Activated naive CD4-positive, alpha-beta T cell treated with anti-CD3 and anti-CD28 coated beads, Interleukin-2, amount 50 U/mL, for 16 hours (primary cell): ENCODE measurements around the gene RCN2.
"Not testable (repeated sequence)": the region's sequence is repeated elsewhere in the genome, so short reads cannot be mapped to it uniquely, and the experiment has no call there.

Source experiments
- DNase-seq: peaks from one replicate; pipeline ENCODE4 v3.0.0-alpha.2; 2020

Gene RCN2

DNA sequence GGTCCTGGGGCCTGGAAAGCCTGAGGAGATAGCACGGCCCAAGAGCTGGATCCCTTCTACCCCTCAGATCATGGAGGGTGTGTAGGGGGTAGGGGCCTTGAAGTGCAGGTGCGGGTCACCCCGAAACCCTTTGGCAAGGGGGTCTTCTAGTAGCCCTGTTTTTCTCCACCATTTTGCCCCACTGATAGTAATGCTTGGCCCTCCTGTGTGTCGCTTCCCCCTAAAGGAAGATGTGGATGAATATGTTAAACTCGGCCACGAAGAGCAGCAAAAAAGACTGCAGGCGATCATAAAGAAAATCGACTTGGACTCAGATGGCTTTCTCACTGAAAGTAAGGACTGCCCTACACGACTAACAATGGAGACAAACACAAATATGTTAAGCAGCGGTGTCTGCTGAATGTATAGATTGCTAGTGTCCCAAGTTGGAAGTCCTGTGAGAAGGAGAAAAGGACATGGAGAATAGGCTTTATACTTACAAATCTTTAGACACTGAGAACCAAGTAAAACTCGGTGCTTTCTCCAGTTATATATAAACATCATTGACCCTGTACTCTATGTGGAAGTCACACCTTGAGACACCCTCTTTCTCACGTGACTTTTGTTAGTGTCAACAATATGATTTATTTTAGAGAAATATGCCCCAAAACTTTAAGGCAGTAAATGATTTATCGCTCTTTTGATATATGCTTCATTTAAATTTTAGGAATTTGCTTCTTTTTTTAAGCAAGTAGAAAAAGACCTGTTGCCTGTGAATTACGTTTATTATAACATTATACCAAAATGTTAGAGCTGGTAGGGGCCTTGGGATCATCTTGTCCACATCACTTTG is 802 bp downstream of the RCN2 start:
- DNase-seq = no peak

DNA sequence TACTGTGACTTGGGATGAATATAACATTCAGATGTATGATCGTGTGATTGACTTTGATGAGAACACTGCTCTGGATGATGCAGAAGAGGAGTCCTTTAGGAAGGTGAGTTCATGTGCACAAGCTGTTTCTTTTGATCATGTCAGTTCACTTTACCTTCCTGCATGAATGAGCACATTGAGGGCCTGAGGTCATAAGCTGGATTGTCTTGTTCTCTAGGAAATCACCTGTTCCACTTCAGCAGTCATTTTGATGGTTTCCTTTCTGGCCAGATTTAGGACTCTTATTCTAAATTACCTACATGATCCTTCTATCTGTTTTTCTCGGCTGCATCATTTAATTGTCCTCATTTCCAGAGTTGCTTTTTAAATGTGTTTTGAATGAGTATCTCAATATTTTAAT is 4.1 kb downstream of the RCN2 start:
- DNase-seq = no peak

DNA sequence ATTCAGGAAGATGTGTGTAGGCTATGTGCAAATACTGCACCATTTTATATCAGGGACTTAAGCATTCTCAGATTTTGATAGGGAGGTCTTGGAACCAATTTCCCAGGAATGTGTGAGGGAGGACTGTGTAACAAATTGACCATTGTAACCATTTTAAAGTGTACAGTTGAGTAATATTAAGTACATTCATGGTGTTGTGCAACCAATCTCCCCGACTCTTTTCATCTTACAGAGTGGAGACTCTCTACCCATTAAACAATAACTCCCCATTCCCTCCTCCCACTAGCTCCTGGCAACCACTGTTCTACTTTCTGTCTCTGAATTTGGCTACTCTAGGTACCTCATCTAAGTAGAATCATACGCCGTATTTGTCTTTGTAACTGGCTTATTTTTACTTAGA is 5.1 kb downstream of the RCN2 start:
- no peak for DNase-seq

DNA sequence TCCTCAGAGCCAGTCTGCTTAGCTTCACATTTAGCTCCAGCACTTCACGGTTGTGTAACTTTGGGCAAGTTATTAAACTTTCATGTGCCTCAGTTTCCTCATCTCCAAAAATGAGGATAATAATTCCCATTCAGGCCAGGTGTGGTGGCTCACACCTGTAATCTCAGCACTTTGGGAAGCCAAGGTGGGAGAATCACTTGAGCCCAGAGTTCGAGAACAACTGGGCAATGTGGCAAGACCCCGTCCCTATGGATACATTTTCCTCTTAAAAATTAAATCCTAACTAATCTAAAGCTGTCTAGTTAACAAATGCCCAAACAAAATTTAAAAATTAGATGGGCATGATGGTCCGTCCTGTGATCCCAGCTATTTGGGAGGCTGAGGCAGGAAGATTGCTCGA is 7.2 kb downstream of the RCN2 start:
- DNase-seq = no peak

- no peak for DNase-seq
Measured at GRCh38 chr15:76939715-76940114, 8.2 kb downstream of the RCN2 start.

- no peak for DNase-seq
Measured at GRCh38 chr15:76941636-76942035, 10.1 kb downstream of the RCN2 start.

DNA sequence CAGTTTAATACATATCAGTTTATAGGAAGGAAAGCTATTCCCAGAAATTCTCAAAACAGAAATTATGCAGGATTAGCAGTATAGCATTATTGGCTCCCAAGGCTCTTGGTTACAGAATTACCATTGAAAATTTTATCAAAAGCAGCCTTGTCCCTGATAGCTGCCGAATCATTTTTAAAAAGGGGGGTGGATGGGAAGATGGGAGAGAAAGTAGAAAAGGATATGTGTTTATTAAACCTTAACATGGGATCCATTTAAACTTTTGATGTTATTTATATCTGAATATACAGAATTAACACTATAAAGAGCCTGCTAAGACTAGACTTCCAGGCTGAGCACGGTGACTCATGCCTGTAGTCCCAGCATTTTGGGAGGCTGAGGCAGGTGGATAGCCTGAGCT is 10.8 kb downstream of the RCN2 start:
- DNase-seq = no peak

DNA sequence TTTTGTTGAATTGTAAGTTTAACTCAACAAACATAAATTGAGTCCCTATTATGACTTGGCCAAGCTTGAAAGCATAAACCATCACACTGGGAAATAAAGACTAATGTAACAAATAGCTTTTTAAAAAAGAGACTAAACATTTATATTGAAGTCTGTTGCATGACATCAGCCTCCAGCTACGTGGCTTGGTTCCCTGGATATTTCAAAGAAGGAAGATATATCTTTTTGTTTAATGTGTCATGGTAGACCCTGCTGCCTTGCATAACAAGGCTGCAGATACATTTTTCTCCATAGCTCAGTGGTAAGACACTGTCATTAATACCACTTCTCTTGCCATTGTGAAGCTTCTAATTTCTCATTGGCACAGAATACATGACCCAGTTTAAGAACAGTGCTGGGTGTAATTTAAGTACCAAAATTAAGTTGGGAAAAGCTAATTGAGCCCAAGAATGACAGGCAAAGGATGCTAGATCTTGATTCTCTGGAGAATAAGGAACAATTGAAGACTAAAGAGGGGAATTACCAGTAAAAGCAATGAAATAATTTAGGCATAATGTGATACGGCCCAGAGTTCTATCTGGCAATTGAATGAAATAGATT is 14.0 kb downstream of the RCN2 start:
- no peak for DNase-seq

GRCh38 chr15:76947454-76947853 is 15.9 kb downstream of the RCN2 start:
- no peak for DNase-seq

GRCh38 chr15:76951220-76951619 is 19.7 kb downstream of the RCN2 start:
- no peak for DNase-seq

GRCh38 chr15:76953913-76954312 is 22.4 kb downstream of the RCN2 start:
- no peak for DNase-seq

DNA sequence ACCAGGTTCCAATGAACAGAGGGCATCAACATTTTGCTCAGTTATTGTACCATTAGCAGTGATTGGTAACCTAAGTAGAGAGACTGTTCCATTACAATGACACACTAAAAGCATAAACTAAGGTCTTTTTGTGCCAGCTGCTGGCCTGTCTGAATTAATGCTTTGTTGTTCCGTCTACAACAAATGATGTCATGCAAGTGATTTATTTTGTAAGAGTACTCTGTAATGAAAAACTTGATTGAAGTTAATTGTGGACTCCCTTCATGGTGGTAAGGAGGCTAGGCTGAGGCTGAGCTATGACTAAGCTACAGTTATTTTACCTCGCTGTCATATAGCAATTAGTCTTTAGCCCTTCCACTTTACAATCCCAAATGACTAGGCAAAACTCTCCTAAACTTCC is 23.2 kb downstream of the RCN2 start:
- DNase-seq = no peak

DNA sequence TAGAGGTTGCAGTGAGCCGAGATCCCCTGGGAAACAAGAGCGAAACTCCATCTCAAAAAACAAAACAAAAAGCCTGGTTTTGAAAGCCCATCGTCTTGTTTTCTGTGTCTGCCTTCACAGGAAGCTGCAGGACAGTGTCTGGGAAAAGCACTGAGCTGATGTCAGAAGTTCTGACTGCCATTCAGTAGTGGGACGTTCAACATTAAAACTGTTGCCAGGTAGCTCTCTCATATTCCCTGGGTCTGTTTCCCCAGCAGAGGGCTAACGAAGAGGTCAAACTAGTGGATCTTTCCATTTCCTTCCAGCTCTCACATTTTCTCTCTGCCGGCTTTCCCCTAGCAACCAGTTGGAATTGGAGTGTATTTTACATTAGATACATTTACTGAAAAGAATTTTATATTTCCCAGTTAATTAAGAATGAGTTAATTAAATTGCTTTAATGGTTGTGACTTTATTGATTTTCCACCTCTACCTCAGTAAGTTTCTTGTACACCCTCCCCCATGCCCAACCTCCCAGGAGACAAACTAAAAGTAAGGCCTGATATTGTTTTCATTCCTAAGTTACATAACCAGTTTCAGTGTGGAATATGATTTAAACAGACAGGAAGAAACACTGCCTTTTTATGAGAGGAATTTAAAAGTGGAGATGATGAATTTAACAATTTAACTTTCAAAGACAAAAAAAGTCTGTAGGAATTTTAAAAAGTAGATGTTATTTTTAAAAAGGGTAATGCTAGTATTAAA is 29.9 kb downstream of the RCN2 start:
- no peak for DNase-seq

GRCh38 chr15:76962337-76963013 is 30.9 kb downstream of the RCN2 start:
- DNase-seq = no peak

GRCh38 chr15:76963596-76963995 is 32.0 kb downstream of the RCN2 start:
- DNase-seq = no peak

DNA sequence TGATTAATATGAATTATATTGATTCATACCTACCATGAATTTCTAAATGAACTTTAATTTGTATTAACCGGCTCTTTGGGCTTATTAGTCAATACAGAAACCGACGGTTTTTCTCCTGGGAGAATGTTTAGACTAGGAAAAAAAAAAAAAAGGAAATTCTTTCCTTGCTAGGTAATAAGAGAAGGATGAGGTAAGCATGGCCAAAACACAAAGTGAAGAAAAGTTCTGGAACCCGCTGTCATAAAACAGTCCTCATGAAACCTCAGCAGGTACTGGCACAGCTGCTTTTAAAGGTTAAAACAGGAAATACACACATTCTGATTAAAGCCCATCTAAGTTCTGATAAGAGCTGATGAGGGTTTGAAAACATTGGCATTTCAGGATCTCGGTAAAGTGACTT is 32.6 kb downstream of the RCN2 start:
- DNase-seq = no peak

DNA sequence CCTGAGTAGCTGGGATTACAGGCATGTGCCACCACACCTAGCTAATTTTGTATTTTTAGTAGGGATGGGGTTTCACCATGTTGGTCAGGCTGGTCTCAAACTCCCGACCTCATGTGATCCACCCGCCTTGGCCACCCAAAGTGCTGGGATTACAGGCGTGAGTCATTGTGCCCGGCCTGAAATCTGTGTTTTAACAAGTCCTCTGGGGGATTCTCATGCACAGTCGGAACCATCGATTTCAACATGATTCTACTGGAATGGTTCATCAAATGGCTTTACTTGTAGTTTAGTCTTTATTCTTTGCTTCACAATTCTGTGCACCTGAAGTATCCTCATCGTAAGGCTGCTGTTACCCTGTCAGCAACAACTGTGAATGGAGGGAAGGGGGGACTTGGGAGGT is 34.5 kb downstream of the RCN2 start:
- DNase-seq = not testable (repeated sequence)

DNA sequence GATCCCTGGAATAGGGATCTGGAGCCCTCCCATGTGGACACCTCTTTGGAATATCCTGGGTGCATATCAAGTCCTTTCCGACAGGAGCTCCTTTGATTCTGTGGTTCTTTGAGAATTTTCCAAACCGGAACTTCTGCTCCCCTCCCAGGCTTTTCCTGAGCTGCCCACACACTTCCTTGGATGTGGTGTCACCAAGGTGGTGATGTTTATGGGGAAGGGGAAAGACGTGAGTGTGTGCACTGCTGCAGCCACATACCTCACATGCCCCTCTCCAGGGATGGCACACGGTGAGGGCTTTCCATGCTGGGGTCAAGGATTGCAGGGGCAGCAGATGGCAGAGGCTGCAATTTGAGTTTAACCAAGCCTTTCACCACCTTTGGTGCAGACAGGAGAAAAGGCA is 35.5 kb downstream of the RCN2 start:
- DNase-seq = no peak

GRCh38 chr15:76968306-76968705 is 36.8 kb downstream of the RCN2 start:
- DNase-seq = no peak

DNA sequence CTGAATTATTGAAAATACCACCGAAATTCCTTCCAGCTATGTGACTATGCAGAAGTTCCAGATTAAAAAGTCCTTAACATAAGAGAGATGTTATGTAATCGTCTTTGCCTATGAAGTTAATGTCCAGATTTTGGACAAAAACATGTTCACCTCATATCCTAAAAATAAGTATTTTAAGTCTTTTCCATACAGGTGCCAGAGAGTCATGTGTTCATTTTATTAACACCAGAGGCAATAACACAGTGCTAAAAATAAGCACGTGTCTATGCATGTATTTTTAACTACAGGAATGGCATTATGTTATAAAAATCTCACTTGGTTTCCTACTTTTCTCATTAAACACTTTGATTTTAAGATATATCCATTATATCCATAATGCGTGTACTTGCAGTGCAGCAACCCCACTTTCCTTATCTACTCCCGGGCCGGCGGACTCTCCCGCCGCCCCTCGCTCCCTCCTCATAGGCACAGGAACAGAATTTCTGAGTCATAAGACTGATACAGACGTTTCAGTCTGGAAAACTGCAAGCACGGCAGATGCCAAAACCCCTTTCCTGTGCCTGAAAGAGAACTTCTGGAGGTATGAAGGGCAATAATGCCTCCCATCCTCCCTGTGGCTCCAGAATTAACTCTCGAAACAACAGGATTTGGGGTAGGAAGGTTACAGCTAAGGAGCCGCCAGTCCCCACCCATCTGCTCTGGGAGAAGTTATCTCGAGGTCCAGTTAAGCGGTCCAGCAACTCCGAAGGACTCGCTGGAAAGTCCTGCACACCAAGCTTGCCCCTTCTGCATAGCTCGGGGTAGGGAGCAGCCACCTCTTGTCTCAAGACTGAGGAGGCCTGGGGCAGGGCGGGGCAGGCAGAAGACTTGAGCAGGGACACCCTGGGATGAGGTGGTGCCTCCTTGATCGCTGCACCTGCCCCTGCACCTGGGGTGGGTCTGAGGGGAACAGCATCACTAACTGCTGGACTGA is 41.1 kb downstream of the RCN2 start:
- DNase-seq = no peak

- peak; percentile 64 for DNase-seq
Measured at GRCh38 chr15:76973362-76973743, 41.8 kb downstream of the RCN2 start.

- DNase-seq = no peak
Measured at GRCh38 chr15:76973906-76974305, 42.4 kb downstream of the RCN2 start.
